ENCODE data around the gene ACER1. TPM values are rescaled to one million over a fixed set of nuclear protein-coding genes. Genes with fewer than 3 reads are reported as not detected.

ACER1 gene
- total RNA-seq, 4 donors from 2014 or later, result 56.9 to 135 (median 86.2) TPM

DNA sequence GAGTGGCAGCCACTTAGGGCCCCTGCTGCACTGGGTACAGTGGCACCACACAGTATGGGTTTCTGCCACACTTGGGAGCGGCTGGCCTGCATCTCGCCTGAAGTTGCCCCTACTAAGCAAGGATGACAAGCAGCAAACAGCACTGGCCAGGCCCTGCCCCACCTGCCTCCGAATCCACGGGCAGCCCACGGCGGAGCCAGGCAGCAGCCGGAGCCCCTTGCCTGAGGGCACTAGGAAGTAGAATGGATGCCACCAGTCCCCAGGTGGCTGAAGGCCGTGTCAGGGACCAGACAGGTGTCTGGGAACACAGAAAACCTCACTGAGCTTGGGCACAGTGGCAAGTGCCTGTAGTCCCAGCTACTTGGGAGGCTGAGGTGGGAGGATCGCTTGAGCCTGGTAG lies 73.0 kb downstream of the ACER1 start:
- intact Hi-C loops (cut with DNase I; ENCODE audit: low total_unique reads), result no loop called here
- WGBS, 2 donors, result 86 to 94% methylated on average over 7 to 8 of the region's 9 CpGs
- no peak overlapping the region for H3K4me3 ChIP-seq (ENCODE audit: low read depth, poor library complexity, severe bottlenecking)
- no peak for DNase-seq (ENCODE audit: low spot score in 2 of 2)
- no peak for TF ChIP-seq POLR2A (IDR thresholded peaks at IDR 0.05)
- TF ChIP-seq, protein P1, sequence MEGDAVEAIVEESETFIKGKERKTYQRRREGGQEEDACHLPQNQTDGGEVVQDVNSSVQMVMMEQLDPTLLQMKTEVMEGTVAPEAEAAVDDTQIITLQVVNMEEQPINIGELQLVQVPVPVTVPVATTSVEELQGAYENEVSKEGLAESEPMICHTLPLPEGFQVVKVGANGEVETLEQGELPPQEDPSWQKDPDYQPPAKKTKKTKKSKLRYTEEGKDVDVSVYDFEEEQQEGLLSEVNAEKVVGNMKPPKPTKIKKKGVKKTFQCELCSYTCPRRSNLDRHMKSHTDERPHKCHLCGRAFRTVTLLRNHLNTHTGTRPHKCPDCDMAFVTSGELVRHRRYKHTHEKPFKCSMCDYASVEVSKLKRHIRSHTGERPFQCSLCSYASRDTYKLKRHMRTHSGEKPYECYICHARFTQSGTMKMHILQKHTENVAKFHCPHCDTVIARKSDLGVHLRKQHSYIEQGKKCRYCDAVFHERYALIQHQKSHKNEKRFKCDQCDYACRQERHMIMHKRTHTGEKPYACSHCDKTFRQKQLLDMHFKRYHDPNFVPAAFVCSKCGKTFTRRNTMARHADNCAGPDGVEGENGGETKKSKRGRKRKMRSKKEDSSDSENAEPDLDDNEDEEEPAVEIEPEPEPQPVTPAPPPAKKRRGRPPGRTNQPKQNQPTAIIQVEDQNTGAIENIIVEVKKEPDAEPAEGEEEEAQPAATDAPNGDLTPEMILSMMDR (IDR thresholded peaks at IDR 0.05), result no peak

DNA sequence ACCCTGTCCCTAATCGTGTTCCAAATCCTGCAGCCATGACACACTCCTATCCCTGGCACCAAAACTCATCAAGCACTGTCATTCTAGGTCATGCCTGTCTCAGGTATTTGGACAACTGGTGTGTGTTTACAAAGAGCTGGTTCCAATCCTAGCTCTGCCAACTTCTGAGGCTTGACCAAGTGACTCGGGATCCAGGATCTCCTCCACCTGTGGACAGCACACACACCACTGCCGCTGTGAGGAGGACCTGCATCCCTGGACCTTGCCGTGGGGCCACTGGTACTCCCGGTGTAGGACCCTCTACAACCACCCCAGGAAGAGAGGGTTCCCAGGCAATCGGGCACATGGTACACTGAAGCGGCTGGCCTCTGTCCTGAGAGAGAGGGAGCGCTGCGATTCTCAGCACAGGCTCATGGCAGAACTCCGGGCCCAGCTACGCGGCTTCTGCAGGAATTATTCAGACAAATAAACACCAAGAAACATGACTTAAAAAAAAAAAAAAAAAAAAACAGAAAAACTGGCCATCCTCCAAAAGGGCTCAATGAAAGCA lies 74.0 kb downstream of the ACER1 start:
- no peak for TF ChIP-seq POLR2A (IDR thresholded peaks at IDR 0.05)
- TF ChIP-seq, protein P1 (IDR thresholded peaks at IDR 0.05), result no peak
- WGBS, 2 donors, result 68 to 72% methylated on average over 11 to 12 of the region's 12 CpGs
- DNase-seq (ENCODE audit: low spot score in 2 of 2), result no peak
- H3K4me3 ChIP-seq (ENCODE audit: low read depth, poor library complexity, severe bottlenecking), result no peak overlapping the region
- intact Hi-C loops (cut with DNase I; ENCODE audit: low total_unique reads), result no loop called here

DNA sequence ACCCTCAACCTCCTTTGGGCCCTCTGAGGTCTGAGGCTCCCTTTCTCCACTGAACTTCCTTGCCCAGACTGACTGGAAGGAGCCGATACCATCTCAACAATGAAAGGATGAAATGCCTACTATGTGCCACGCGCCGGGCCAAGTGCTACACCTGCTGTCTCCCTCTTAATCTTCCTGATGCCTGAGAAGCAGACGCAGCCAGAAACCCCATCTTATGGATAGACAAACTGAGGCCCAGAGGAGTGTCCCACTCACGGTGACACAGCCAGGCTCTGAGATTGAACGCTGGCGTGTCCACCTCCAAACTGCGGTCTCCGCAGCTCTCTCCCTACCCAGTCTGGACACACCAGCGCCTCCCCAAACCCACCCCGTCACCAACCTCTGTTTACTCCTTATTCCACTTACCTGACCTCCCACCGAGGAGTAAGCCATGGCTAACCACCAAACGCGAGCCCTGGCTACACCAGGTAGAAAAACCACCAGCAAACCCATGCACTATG lies 74.5 kb downstream of the ACER1 start:
- WGBS, 2 donors, result 92 to 97% methylated on average over 15 of the region's 15 CpGs
- no peak for TF ChIP-seq POLR2A (IDR thresholded peaks at IDR 0.05)
- TF ChIP-seq, protein P1 (IDR thresholded peaks at IDR 0.05), result no peak
- no peak overlapping the region for H3K4me3 ChIP-seq (ENCODE audit: low read depth, poor library complexity, severe bottlenecking)
- intact Hi-C loops (cut with DNase I; ENCODE audit: low total_unique reads), result no loop called here
- DNase-seq (ENCODE audit: low spot score in 2 of 2), result no peak

Other genes starting within 250 kb of the ACER1 start
- 10 to 100 TPM; 19.6 to 28.7 (median 25.8) TPM for gene RFX2, start 223.1 kb downstream of the ACER1 start, total RNA-seq
- gene ACSBG2, start 197.9 kb downstream of the ACER1 start, total RNA-seq, result not detected
- 10 to 100 TPM; 16.9 to 25.8 (median 24.3) TPM for gene MLLT1, start 53.6 kb downstream of the ACER1 start, total RNA-seq
- 10 to 100 TPM; 55.1 to 84.8 (median 74.1) TPM for gene CLPP, start 27.9 kb upstream of the ACER1 start, total RNA-seq
- gene ALKBH7, start 39.2 kb upstream of the ACER1 start, total RNA-seq, result 10 to 100 TPM; 54.5 to 91.1 (median 77.4) TPM
- gene PSPN, start 42.3 kb upstream of the ACER1 start, total RNA-seq, result under 1 TPM; 0.47 to 0.68 (median 0.62) TPM
- gene GTF2F1, start 59.6 kb upstream of the ACER1 start, total RNA-seq, result 10 to 100 TPM; 33.2 to 59.5 (median 43.1) TPM
- 100 to 1,000 TPM; 116 to 143 (median 131) TPM for gene KHSRP, start 91.2 kb upstream of the ACER1 start, total RNA-seq
- under 1 TPM in 1 of 4 donors, not detected in 3; 0.21 TPM for gene SLC25A41, start 100.2 kb upstream of the ACER1 start, total RNA-seq
- 100 to 1,000 TPM in 1 of 4 donors, 10 to 100 TPM in 3; 60.9 to 102 (median 76.0) TPM for gene SLC25A23, start 126.2 kb upstream of the ACER1 start, total RNA-seq
- 100 to 1,000 TPM in 1 of 4 donors, 10 to 100 TPM in 3; 75.7 to 124 (median 88.7) TPM for gene CRB3, start 130.7 kb upstream of the ACER1 start, total RNA-seq
- 1 to 10 TPM in 2 of 4 donors, under 1 TPM in 2; 0.61 to 1.9 (median 1.2) TPM for gene DENND1C, start 148.2 kb upstream of the ACER1 start, total RNA-seq
- 10 to 100 TPM in 1 of 4 donors, 1 to 10 TPM in 2, under 1 TPM in 1; 0.99 to 17.0 (median 4.8) TPM for gene TUBB4A, start 168.7 kb upstream of the ACER1 start, total RNA-seq
- 1 to 10 TPM; 1.2 to 1.7 (median 1.5) TPM for gene TNFSF9, start 197.4 kb upstream of the ACER1 start, total RNA-seq

Measured in lower leg skin (tissue), 4 donors.